Measurements from ENCODE around the gene LATS1.
"Not testable (repeated sequence)": the region's sequence is repeated elsewhere in the genome, so short reads cannot be mapped to it uniquely, and the experiment has no call there.

Gene LATS1

GRCh38 chr6:149727793-149728498 is 10.0 kb upstream of the LATS1 start:
- DNase-seq = peak; percentile 64

- DNase-seq = no peak
Measured at GRCh38 chr6:149725785-149726184, 7.9 kb upstream of the LATS1 start.

- DNase-seq = peak; percentile 79
Measured at GRCh38 chr6:149723771-149724417, 6.0 kb upstream of the LATS1 start.

DNA sequence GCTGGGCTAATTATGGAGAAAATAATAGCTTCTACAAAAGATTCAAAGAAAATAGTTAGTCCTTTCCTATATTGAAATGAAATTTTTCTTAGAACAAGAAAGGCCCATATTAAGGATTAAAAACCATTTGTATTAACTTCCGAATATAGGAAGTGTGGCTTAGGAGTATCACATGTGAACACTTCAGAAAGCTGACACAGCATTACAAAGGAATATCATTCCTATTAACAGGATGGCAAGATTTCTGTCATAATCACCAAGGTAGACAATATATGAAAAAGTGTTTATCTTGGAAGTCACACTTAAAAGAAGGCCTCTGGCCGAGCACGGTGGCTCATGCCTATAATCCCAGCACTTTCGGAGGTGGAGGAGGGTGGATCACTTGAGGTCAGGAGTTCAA is 5.4 kb upstream of the LATS1 start:
- no peak for DNase-seq

- DNase-seq = no peak
Measured at GRCh38 chr6:149719531-149719930, 1.6 kb upstream of the LATS1 start.

GRCh38 chr6:149717255-149717587 is 680 bp downstream of the LATS1 start:
- no peak for DNase-seq

GRCh38 chr6:149716181-149716963 is 1.5 kb downstream of the LATS1 start:
- DNase-seq = peak; percentile 71

DNA sequence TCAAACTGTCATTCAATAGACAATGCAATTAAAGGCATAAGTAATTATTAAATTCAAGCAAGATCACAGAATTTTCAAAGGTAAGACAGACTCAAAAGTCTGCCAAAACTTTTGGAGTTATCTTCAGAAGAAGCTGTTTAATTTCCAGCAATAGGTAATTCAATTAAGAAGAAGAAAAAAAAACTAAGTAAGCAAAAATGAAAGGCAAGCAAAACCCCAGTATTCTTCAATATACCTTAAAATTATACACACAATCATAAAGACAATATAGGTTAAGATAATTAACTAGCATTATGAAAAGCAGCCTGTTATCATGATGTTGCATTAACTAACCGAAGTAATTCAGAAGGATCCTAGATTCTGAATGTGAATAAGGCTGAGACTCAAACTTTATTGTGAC is 3.5 kb downstream of the LATS1 start:
- DNase-seq = no peak

GRCh38 chr6:149711711-149712110 is 6.2 kb downstream of the LATS1 start:
- no peak for DNase-seq

GRCh38 chr6:149701714-149702113 is 16.2 kb downstream of the LATS1 start:
- no peak for DNase-seq

- no peak for DNase-seq
Measured at GRCh38 chr6:149699150-149699549, 18.8 kb downstream of the LATS1 start.

- DNase-seq = no peak
Measured at GRCh38 chr6:149698175-149698574, 19.7 kb downstream of the LATS1 start.

GRCh38 chr6:149696901-149697300 is 21.0 kb downstream of the LATS1 start:
- DNase-seq = no peak

DNA sequence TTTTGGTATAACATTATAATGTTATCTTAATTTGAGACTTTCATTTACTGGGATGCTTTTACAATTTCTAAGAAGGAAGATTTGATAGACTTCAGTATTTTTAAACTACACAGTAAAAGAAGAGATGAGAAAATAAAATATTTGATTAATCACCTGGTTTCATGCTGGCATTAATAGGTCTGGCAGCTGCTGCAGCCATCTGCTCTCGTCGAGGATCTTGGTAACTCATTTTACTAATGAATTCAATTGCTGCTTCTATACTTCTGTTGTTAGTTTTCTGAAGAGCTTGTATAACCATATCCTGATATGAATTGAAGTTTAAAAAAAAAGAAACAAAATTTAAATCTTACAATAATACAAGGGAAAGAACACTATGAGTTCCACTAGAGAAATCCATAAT is 23.0 kb downstream of the LATS1 start:
- DNase-seq = no peak

GRCh38 chr6:149691201-149691600 is 26.7 kb downstream of the LATS1 start:
- no peak for DNase-seq

DNA sequence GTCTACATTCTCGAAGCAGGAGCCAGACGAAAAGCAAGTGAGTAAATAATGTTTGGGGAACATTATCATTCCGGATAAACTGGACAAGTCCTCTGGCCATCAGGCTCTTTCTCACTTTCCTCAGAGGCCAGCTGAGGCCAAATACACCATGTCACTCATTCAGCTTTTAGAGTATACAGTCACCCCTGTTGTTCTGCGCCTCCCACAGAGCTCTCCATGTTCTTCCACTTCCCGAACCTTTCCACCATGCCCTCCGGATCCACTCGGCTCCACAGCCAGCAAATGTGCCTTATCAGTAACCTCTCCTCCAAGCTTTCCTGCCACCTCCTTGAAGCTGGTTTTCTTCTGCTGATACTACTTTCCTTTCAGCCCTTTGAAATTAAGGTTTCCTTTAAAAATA is 31.7 kb downstream of the LATS1 start:
- no peak for DNase-seq

DNA sequence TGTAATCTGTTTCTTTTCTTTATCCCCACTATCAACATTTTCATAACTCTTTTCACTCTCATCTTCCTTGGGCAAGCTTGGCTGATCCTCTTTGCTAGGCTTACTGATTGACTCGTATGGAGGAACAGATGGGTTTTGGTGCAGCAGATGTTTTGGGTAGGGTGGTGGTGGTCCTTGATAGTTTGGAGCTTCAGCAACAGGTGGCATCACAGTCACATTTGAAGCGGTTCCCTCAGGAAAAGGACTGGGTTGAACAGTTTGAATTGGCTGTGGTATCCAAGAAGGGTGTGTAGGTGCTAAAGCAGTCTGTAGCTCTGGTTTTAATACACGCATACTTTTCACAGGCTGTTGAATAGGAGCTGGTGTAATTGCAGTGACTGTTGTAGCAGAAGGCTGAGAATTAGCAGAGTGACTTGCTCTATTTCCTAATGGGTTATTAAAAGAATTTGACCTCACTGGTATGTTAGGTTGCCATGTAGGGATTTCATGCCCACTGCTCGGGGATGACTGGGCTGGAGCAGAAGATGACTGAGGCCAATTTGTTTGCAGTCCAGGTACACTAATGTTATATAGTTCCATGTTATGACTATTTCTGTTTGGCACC is 34.5 kb downstream of the LATS1 start:
- DNase-seq = no peak

DNA sequence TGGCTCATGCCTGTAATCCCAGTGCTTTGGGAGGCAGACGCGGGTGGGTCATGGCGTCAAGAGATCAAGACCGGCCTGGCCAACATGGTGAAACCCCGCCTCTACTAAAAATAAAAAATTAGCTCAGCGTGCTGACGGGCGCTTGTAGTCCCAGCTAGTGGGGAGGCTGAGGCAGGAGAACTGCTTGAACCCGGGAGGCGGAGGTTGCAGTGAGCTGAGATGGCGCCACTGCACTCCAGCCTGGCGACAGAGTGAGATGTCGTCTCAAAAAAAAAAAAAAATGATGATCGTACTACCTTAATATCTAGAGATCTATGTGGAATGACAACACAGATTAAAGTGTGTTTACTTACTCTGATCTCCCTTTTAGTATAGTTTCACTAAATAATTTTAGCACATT is 36.1 kb downstream of the LATS1 start:
- not testable (repeated sequence) for DNase-seq

DNA sequence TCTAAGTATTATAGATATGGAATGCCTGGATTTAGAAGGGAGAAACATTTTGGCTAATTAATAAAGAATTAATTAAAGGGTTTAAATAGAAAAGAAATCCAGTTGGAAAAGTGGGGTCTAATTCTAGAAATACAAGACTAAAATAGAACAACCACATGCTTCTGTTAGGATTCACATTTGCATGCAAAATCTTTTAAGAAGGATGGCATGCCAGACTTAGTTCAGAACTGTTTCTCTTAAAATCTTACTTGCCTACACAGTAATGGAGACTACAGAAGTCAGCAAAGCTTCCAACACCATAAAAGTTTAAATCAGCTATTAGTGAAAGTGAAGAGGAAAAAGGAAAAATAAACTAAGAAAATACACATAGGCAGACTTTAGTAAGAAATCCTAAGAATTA is 36.7 kb downstream of the LATS1 start:
- no peak for DNase-seq

GRCh38 chr6:149680503-149680902 is 37.4 kb downstream of the LATS1 start:
- DNase-seq = no peak

DNA sequence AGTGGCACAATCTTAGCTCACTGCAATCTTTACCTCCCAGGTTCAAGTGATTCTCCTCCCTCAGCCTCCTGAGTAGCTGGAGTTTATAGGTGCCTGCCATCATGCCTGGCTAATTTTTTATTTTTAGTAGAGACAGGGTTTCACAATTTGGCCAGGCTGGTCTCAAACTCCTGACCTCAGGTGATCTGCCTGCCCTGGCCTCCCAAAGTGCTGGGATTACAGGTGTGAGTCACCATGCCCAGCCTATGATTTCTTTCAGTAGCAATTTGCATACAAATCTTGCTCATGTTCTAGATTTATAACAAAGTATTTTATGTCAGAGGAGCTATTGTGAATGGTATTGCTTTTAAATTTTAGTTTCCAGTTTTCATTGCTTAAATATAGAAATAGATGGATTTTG is 45.6 kb downstream of the LATS1 start:
- DNase-seq = not testable (repeated sequence)

- DNase-seq = no peak
Measured at GRCh38 chr6:149660028-149660427, 57.9 kb downstream of the LATS1 start.

GRCh38 chr6:149657441-149657840 is 60.5 kb downstream of the LATS1 start:
- DNase-seq = no peak

- no peak for DNase-seq
Measured at GRCh38 chr6:149651056-149651455, 66.8 kb downstream of the LATS1 start.

Data from inflammatory macrophage treated with lipopolysaccharide for 4 hours (primary cell).